ENCODE measurements around the gene ZFP90.
"Not testable (repeated sequence)": the region's sequence is repeated elsewhere in the genome, so short reads cannot be mapped to it uniquely, and the experiment has no call there.

The ZFP90 gene

DNA sequence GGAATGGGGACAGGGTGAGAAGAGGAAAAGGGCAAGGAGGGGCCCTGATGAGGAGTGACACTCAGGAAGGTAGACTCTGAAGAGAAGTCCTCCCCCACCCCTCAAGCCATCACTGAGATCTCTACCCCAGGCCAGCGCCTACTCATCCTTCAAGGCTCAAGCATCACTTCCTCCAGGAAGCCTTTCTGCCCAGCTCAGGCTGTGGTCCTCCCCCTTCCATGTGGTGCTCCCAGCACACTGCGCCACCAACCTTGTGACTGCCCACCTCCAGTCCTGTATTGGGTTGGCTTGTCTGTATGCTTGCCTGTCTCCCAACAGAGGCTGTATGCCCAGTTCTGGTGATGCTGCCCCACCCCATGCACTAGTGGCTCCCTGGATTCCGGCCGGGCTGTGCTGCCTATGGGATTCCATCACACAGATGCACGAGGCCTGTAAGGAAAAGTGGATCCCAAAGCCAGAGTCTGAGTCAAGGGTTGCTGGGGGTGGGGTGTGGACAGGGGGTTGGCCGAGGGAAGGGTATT lies 19.8 kb upstream of the ZFP90 start:
- no peak for DNase-seq

GRCh38 chr16:68520649-68521086 lies 18.4 kb upstream of the ZFP90 start:
- peak; percentile 53 to 79 for DNase-seq

DNA sequence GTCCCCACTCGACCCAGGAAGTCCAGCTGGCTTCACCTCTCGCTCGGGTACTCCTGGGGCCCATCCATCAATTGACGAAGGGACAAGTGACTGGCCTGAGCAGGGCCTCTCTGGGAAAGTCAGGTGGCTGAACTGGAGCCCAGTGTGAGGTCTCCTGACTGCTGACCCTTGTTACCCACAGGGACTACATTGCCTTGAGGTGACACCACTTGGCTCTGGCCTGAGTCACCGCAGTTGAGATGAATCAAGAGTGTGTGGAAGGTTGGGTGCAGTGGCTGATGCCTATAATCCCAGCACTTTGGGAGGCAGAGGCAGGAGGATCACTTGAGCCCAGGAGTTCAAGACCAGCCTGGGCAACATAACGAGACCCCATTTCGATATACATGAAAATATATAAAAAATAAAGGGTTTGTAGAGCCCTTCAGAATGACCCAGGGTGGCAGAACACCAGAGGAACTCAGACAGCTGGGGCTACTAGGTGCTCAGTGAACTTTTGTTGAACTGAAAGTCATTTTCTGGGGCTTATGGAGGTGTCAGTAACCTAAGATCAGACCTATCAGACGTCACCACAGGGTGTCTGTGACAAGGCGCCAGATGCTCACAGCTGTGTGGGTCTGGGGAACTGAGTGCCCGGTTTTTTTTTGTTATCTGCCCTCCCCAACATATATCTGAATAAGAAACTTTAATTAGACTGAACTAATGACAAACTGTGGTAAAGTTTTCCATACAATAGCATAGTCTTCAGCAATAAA lies 14.8 kb upstream of the ZFP90 start:
- DNase-seq: no peak

DNA sequence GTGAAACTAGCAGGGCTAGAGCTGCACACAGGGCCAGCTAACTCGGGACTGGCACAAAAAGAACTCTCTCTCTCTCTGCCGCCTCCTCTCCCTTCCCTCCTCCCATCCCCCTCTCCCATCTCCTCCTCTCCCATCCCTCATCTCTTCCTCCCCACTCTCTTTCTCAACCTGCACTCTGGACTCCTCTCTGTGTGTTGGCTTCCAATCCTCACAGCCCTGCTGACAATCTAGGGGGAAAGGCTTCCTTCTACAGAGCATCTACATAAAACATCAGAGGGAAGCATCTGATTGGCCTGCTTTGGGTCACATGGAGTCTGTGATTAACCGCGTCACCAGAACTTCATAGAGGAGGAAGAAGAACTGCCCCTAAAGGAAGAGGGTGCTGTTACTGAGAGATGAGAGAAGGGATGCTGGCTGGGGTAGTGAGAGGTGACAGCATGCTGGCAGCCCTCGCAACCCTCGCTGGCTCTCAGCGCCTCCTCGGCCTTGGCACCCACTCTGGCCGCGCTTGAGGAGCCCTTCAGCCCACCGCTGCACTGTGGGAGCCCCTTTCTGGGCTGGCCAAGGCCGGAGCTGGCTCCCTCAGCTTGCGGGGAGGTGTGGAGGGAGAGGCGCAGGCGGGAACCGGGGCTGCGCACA lies 12.8 kb upstream of the ZFP90 start:
- no peak for DNase-seq

DNA sequence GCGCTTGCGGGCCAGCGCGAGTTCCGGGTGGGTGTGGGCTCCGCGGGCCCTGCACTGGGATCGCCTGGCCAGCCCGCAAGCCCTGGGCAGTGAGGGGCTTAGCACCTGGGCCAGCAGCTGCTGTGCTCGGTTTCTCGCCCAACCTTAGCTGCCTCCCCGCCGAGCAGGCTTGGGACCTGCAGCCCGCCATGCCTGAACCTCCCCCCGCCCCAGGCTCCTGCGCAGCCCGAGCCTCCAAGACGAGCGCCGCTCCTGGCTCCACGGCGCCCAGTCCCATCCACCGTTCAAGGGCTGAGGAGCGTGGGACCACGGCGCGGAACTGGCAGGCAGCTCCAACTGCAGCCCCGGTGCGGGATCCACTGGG lies 12.3 kb upstream of the ZFP90 start:
- DNase-seq: no peak

- DNase-seq: no peak
Measured at GRCh38 chr16:68528233-68528632, 10.9 kb upstream of the ZFP90 start.

DNA sequence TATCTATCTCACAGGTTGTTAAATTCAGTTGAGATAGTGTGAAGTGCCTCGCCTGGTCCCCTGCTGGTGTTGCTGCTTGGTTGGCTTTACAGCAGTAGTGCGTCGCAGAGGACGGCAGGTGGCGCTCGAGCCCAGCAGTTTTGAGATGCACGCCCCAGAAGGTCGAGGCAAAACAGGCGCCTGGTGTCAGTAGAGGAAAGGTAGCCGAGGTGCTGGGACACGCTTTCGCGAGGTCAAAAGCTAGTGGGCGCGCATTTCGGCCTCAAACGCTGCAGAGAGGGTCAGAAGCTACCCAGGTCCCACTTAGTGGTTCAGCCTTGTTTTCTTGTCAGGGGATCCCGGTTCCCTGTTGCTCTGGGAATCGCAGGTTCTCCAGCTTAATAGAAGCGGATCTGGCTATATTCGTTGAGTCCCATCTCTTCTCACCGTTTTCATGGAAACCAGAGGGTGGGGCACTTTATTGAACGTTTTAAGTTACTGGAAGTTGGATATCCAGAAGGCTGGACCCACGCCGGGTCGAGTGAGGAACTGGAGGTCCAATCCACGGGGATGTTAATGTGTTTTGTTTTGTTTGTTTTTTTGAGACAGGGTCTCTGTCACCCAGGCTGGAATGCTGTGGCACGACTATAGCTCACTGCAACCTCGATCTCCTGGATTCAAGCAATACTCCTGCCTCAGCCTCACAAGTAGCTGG lies 10.3 kb upstream of the ZFP90 start:
- DNase-seq: peak; percentile 25 to 84

- DNase-seq: no peak
Measured at GRCh38 chr16:68529608-68529930, 9.5 kb upstream of the ZFP90 start.

GRCh38 chr16:68529931-68530701 lies 9.0 kb upstream of the ZFP90 start:
- peak; percentile 42 to 90 for DNase-seq

- no peak for DNase-seq
Measured at GRCh38 chr16:68533937-68534336, 5.2 kb upstream of the ZFP90 start.

DNA sequence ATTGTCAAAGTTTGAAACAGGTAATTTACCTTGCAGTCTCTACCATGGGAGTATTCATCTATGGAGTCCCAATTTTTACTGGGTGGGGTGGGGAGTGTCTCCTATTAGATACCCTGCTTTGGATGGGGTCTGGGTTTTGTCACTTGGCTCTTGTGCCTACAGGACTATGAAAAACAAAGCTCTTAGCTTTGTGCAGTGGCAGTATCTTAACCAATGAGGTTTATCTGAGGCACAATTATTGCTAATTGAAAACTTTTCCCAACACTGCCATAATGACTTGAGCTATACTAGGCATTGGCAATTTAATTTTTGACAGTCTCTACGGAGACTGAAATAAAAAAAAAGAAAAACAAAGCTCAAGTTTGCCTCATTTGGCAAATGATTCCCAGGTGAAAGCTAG lies 3.8 kb upstream of the ZFP90 start:
- no peak for DNase-seq

DNA sequence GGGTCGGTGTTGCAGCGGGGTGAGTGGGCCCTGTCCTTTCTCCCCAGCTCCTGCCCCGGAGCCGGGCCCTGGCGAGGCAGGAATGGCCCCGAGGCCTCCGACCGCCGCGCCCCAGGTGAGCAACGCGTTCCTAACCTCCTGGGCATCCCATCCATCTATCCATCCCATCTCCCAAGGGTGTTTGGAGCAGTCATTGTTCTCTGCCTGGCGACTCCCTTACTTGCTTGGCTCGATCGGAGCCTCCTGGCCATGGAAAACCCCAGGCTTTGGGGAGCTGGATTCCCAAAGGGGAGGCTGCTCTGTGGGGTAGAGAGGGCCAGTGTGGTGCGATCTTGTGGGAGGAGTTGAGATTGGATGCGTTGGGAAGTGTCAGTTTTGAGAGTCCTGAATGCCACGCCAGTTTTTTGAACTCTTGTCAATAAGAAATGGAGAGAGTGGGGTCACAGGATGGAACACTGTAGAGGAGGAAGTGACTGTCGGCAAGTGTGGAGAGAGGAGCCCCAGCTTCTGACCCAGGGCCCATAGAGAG lies 684 bp downstream of the ZFP90 start:
- DNase-seq: no peak

GRCh38 chr16:68548947-68549346 lies 9.9 kb downstream of the ZFP90 start:
- DNase-seq: no peak

GRCh38 chr16:68553186-68553585 lies 14.1 kb downstream of the ZFP90 start:
- DNase-seq: no peak

DNA sequence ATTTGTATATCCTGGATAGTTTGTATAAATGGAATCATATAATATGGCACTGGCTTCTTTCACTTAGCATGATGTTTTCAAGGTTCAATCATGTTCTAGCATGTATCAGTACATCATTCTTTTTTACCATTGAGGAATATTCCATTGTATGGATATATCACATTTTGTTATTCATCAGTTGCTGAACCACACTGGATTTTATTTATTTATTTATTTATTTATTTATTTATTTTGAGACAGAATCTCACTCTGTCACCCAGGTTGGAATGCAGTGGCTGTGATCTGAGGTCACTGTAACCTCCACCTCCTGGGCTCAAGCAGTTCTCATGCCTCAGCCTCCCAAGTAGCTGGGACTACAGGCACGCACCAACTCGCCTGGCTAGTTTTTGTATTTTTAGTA lies 21.2 kb downstream of the ZFP90 start:
- not testable (repeated sequence) for DNase-seq

DNA sequence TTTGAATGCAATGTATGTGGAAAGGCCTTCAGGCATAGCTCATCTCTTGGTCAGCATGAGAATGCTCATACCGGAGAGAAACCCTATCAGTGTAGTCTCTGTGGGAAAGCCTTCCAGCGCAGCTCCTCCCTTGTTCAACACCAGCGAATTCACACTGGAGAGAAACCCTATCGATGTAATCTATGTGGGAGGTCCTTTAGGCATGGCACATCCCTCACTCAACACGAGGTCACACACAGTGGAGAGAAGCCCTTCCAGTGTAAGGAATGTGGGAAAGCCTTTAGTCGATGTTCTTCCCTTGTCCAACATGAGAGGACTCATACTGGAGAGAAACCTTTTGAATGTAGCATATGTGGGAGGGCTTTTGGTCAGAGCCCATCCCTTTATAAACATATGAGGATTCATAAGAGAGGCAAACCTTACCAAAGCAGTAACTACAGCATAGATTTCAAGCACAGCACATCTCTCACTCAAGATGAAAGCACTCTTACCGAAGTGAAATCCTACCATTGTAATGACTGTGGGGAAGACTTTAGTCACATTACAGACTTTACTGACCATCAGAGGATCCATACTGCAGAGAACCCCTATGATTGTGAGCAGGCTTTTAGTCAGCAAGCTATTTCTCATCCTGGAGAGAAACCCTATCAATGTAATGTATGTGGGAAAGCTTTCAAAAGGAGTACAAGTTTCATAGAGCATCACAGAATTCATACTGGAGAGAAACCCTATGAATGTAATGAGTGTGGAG lies 24.7 kb downstream of the ZFP90 start:
- DNase-seq: no peak

- no peak for DNase-seq
Measured at GRCh38 chr16:68564382-68564985, 25.4 kb downstream of the ZFP90 start.

DNA sequence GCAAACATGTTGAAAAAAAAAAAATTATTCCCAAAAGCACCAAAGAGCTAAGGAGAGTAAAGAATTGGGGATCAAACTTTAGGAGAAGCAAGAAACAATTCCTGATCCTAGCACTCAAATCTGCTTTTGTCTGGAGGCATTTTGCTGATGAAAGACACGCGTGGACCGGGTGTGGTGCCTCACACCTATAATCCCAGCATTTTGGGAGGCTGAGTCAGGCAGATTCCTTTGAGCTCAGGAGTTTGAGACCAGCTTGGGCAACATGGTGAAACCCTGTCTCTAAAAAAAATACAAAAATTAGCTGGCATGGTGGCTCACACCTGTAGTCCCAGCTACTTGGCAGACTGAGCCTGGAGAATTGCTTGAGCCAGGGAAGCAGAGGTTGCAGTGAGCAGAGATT lies 35.4 kb downstream of the ZFP90 start:
- DNase-seq: no peak

GRCh38 chr16:68575082-68575481 lies 36.0 kb downstream of the ZFP90 start:
- no peak for DNase-seq

GRCh38 chr16:68577352-68577853 lies 38.3 kb downstream of the ZFP90 start:
- no peak for DNase-seq

- DNase-seq: no peak
Measured at GRCh38 chr16:68590201-68590994, 51.3 kb downstream of the ZFP90 start.
